ENCODE data around the gene MATK.

MATK gene

DNA sequence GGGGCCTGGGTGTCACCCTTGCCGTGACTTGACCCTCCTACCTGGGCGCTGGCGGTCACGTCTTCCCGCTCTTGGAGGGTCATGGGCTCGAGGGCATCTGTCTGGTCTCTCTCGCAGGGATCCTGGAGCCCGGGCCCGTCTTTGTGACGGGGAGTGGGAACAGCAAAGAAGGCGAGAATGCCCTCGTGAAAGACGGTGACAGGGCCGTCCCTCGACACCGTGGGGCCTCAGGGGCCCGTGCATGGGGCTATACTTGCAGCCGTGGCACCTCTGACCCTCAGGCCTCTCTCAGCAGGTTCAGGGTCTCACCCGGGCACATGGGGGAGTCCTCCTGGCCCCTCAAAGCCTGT is 20.9 kb upstream of the MATK start:
- TF ChIP-seq CTCF (IDR thresholded peaks at IDR 0.05; ENCODE audit: low read depth, low read length): no peak
- H3K4me3 ChIP-seq (ENCODE audit: low read depth, low read length): no peak overlapping the region

GRCh38 chr19:3805859-3806258 is 19.7 kb upstream of the MATK start:
- no peak overlapping the region for H3K4me3 ChIP-seq (ENCODE audit: low read depth, low read length)
- no peak for TF ChIP-seq CTCF (IDR thresholded peaks at IDR 0.05; ENCODE audit: low read depth, low read length)

DNA sequence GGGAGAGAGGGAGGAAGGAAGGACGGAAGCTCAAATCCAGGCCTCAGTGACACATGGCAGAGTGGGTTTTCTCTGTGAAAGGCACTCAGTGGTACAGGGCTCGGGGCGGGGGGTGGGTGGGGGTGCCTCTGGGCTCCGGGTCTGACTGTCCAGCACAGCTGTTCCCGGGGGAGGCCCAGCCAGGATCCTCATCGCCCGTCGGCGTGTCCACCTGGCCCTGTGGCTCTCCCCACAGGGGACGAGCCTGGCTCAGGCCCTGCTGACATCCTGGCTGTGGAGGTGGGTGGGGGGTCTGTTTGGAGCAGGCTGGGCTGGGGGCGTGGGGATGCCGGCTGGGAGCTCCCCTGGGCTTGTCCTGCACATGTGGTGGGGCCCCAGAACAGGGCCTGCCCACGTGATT is 18.2 kb upstream of the MATK start:
- no peak for TF ChIP-seq CTCF (IDR thresholded peaks at IDR 0.05; ENCODE audit: low read depth, low read length)
- no peak overlapping the region for H3K4me3 ChIP-seq (ENCODE audit: low read depth, low read length)

DNA sequence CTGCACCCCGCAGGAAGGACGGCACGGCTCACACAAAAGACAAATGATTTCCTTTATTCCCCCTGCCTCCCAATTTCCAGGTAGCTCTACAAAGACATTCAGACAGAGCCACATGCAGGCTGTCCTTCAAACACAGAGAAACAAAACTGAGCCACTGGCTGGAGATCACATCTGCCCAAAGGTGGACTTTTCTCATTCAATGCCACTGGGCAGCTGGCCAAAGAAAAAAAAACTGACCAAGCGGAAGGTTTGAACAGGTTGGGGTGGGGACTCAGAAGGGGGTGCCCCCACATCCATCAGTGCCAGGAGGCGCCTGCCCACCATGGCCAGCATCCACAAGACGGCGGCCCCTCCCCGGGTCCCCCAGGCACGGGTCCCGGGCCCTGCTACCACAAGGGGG is 17.8 kb upstream of the MATK start:
- H3K4me3 ChIP-seq (ENCODE audit: low read depth, low read length): no peak overlapping the region
- TF ChIP-seq CTCF (IDR thresholded peaks at IDR 0.05; ENCODE audit: low read depth, low read length): no peak

- TF ChIP-seq CTCF (IDR thresholded peaks at IDR 0.05; ENCODE audit: low read depth, low read length): no peak
- H3K4me3 ChIP-seq (ENCODE audit: low read depth, low read length): no peak overlapping the region
These were observed 17.1 kb upstream of the MATK start for GRCh38 chr19:3803114-3803888.

DNA sequence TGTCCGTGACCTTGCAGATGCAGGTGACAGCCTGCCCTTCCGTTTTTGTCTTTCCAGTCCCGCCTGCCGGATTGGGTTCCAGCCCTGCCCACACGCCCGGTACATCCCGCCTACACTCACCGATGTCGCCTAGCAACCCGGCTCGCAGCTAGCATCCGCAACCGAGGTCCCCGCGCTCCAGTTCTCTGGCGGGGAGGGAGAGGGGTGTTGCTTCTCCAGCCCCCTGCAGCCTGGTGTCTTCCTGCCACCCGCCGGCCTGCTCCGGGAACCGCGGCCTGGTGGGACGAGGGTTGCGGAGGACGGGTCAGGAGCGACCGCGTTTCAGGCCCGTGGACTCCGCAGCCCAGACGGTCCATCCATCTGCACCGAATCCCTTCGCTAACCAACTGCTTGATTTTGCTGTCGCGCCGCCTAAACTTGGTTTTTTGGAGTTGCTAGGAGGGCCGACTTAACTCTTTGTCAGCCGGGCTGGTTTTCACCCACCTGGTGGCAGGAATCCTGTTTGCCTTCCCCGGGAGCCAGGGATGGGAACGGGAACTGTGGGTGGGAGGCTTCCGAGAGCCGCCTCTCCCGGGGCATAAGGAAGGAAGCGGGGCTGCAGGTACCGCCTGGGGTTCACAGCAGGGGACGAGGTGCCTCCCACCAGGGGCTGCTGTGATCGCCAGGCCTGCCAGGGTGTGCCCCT is 15.4 kb upstream of the MATK start:
- no peak for TF ChIP-seq CTCF (IDR thresholded peaks at IDR 0.05; ENCODE audit: low read depth, low read length)
- no peak overlapping the region for H3K4me3 ChIP-seq (ENCODE audit: low read depth, low read length)

GRCh38 chr19:3800996-3801395 is 14.8 kb upstream of the MATK start:
- no peak for TF ChIP-seq CTCF (IDR thresholded peaks at IDR 0.05; ENCODE audit: low read depth, low read length)
- no peak overlapping the region for H3K4me3 ChIP-seq (ENCODE audit: low read depth, low read length)
